HepG2 (cell line): Measurements from ENCODE around the gene TERB2. TPM values are rescaled to one million over a fixed set of nuclear protein-coding genes. Genes with fewer than 3 reads are reported as not detected.

Experiments used
- AFF4 ChIP-seq: sonication (generic); formaldehyde crosslinking; IDR thresholded peaks from 2 replicates; pipeline ENCODE4 v1.4.0; 2020; ENCODE audit warnings: missing genetic modification reagents
- AHR ChIP-seq: IDR thresholded peaks from 2 replicates; pipeline ENCODE4 v1.6.1; 2018; ENCODE audit warnings: missing genetic modification reagents, missing compliant biosample characterization
- BCL6 ChIP-seq: IDR thresholded peaks from 2 replicates; pipeline ENCODE4 v1.6.1; 2016; ENCODE audit warnings: missing genetic modification reagents, missing compliant biosample characterization
- KIAA2018 ChIP-seq: sonication (generic); formaldehyde crosslinking; IDR thresholded peaks from 2 replicates; pipeline ENCODE4 v1.5.0; 2020; ENCODE audit warnings: mild to moderate bottlenecking, missing genetic modification reagents, borderline replicate concordance
- RFX3 ChIP-seq: IDR thresholded peaks from 2 replicates; pipeline ENCODE4 v1.6.1; 2016; ENCODE audit warnings: missing biosample characterization, missing genetic modification reagents
- SAP130 ChIP-seq: IDR thresholded peaks from 2 replicates; pipeline ENCODE4 v1.6.1; 2016; ENCODE audit warnings: low read depth
- SOX13 ChIP-seq, 3 experiments: fragments of 450-650 bp in 1 of 3; sonication (generic) in 1 of 3; formaldehyde crosslinking in 1 of 3; IDR thresholded peaks in 2 of 3; conservative IDR thresholded peaks in 1 of 3; 2 replicates each; pipeline versions ENCODE4 v1.5.0 to v1.6.1; 2016 to 2020; ENCODE audit warnings: antibody characterized with exemption in 1 of 3, mild to moderate bottlenecking in 1 of 3, missing compliant biosample characterization in 1 of 3, missing genetic modification reagents in 1 of 3, moderate library complexity in 1 of 3
- ZNF274 ChIP-seq: sonication (generic); formaldehyde crosslinking; IDR thresholded peaks from 2 replicates; pipeline ENCODE4 v1.5.1; 2020; ENCODE audit warnings: mild to moderate bottlenecking, missing genetic modification reagents
- ZNF296 ChIP-seq: sonication (generic); formaldehyde crosslinking; conservative IDR thresholded peaks from 2 replicates; pipeline ENCODE4 v1.5.0; 2020; ENCODE audit warnings: mild to moderate bottlenecking, missing genetic modification reagents
- ZNF574 ChIP-seq: sonication (generic); formaldehyde crosslinking; IDR thresholded peaks from 2 replicates; pipeline ENCODE4 v1.4.0; 2020; ENCODE audit warnings: missing genetic modification reagents
- ZSCAN20 ChIP-seq: sonication (generic); formaldehyde crosslinking; IDR thresholded peaks from 2 replicates; pipeline ENCODE4 v1.4.0; 2020; ENCODE audit warnings: missing genetic modification reagents, mild to moderate bottlenecking, borderline replicate concordance
- polyA plus RNA-seq, 8 experiments: library from polyadenylated mRNA; depleted of rRNA in 3 of 8; stranded (reverse) in 7 of 8; unstranded in 1 of 8; fragments of >200 nt; fragmentation: Illumina TruSeq in 4 of 8; extraction: Trizol in 4 of 8; gene quantifications; 2 replicates each; pipeline versions ENCODE4 v1.2.1 to v1.2.3, GENCODE V29; 2011 to 2016; ENCODE audit warnings: low read depth in 4 of 8, missing spikeins in 1 of 8, mixed read lengths in 1 of 8; ENCODE audit not compliant: insufficient read depth in 1 of 8
- total RNA-seq, 5 experiments: library from RNA; depleted of rRNA; stranded (reverse); fragments of >200 nt; fragmentation: Illumina TruSeq; extraction: Trizol; gene quantifications; 2 replicates each; pipeline ENCODE4 v1.2.3, GENCODE V29; 2016; ENCODE audit warnings: low read depth in 1 of 5

The TERB2 gene
- total and polyA plus RNA-seq, 2 of the 13 experiments (the other 11 are each of a cell fraction or from before 2014, with no cell fraction given): not detected

- no peak; the same call in 1 of the 2 replicates for TF ChIP-seq BCL6 (CRISPR knock-in tag)
- TF ChIP-seq ZSCAN20 (CRISPR knock-in tag): no peak
- TF ChIP-seq RFX3 (CRISPR knock-in tag): no peak
- TF ChIP-seq SOX13 (IDR thresholded peaks at IDR 0.05): no peak
- peak in 1 of 2 experiments; percentile 8; a peak in 1 of 4 replicates for TF ChIP-seq SOX13 (CRISPR knock-in tag; conservative IDR thresholded peaks at IDR 0.05 in 1 of 2, IDR thresholded peaks at IDR 0.05 in 1 of 2)
- TF ChIP-seq KIAA2018 (CRISPR knock-in tag): 0 out of 2 replicates have a peak, but pooled peaks have one; percentile 33
- TF ChIP-seq ZNF574: 0 out of 2 replicates have a peak, but pooled peaks have one; percentile 28
- TF ChIP-seq AFF4 (CRISPR knock-in tag): no peak
- peak; percentile 83 for TF ChIP-seq SAP130 (CRISPR knock-in tag)
- peak; percentile 80 for TF ChIP-seq ZNF274 (CRISPR knock-in tag)
- no peak for TF ChIP-seq ZNF296 (CRISPR knock-in tag)
- no peak for TF ChIP-seq AHR (CRISPR knock-in tag)
Observed at GRCh38 chr15:45022871-45023658, 66.6 kb downstream of the TERB2 start, which contains the start of gene SORD (continued).
